Testis (tissue), 2 donors: ENCODE results near the gene AATF.

Experiments
- CTCF ChIP-seq, 3 experiments: fragments of 450-650 bp in 2 of 3; fragments of 200-600 bp in 1 of 3; sonication (generic) in 1 of 3; IDR thresholded peaks; one replicate each; pipeline ENCODE4 v1.5.1; 2016 to 2019; ENCODE audit warnings: antibody characterized with exemption in 3 of 3, mild to moderate bottlenecking in 2 of 3, moderate library complexity in 1 of 3
- POLR2A ChIP-seq: fragments of 450-650 bp; IDR thresholded peaks from one replicate; pipeline ENCODE4 v1.6.1; 2017; ENCODE audit warnings: antibody characterized with exemption, mild to moderate bottlenecking, moderate library complexity

GRCh38 chr17:36922175-36922574, 26.6 kb upstream of the AATF start:
- TF ChIP-seq CTCF (IDR thresholded peaks at IDR 0.05) (no peak), POLR2A (no peak)
